Right lobe of liver (tissue), 6 donors: ENCODE results near the gene NDUFS8. TPM values are rescaled to one million over a fixed set of nuclear protein-coding genes. Genes with fewer than 3 reads are reported as not detected.

Source experiments
- ATAC-seq, 4 donors: fragments of 200-7000 bp; cut with Tn5 transposase; one replicate each; pipeline ENCODE4 v1.9.1; 2020; ENCODE audit warnings: mild to moderate bottlenecking in 4 of 4, moderate library complexity in 4 of 4
- DNase-seq, 3 donors: peaks; one replicate each; pipeline ENCODE4 v3.0.0-alpha.2; 2020
- H3K27ac ChIP-seq, 3 donors: fragments of 200-600 bp; one replicate each; pipeline ENCODE4 v1.8.0; 2022
- H3K27me3 ChIP-seq, 2 donors: fragments of 200-600 bp; one replicate each; pipeline ENCODE4 v1.8.0; 2022
- H3K36me3 ChIP-seq, 4 donors: fragments of 200-600 bp; sonication (generic) in 1 of 4; one replicate each; pipeline versions ENCODE4 v1.5.1 to v1.8.0; 2017 to 2022; ENCODE audit warnings: control low read depth in 1 of 4
- H3K4me1 ChIP-seq, 4 donors: fragments of 200-600 bp; sonication (generic) in 1 of 4; one replicate each; pipeline versions ENCODE4 v1.5.1 to v1.8.0; 2017 to 2022; ENCODE audit warnings: control low read depth in 1 of 4
- H3K4me3 ChIP-seq, 3 donors: fragments of 200-600 bp; one replicate each; pipeline ENCODE4 v1.8.0; 2022
- H3K9me3 ChIP-seq, 4 donors: fragments of 200-600 bp; sonication (generic) in 1 of 4; one replicate each; pipeline versions ENCODE4 v1.5.1 to v1.8.0; 2017 to 2022; ENCODE audit warnings: control low read depth in 1 of 4
- CTCF ChIP-seq, 4 donors: fragments of 200-600 bp in 3 of 4; fragments of 450-650 bp in 1 of 4; IDR thresholded peaks; one replicate each; pipeline versions ENCODE4 v1.5.1 to v1.8.0; 2016 to 2022; ENCODE audit warnings: antibody characterized with exemption in 4 of 4, mild to moderate bottlenecking in 2 of 4
- POLR2A ChIP-seq: fragments of 450-650 bp; IDR thresholded peaks from one replicate; pipeline ENCODE4 v1.6.1; 2017; ENCODE audit warnings: antibody characterized with exemption, mild to moderate bottlenecking
- WGBS: methylation state at CpG from one replicate; pipeline ENCODE4 v1.1.6; 2018; ENCODE audit warnings: low coverage, low lambda C conversion rate; ENCODE audit not compliant: insufficient coverage; ENCODE audit errors: missing lambda C conversion rate; 5-methylcytosine and 5-hydroxymethylcytosine counted together
- intact Hi-C, 2 donors: fragments of 100-400 bp; cut with DNase I; formaldehyde crosslinking; loops; one replicate each; pipeline versions ENCODE4 v1.11.2 to v1.14.1; 2022
- total RNA-seq, 6 experiments: library from RNA; depleted of rRNA in 2 of 6; stranded (reverse); fragments of >200 nt in 2 of 6; fragmentation: NEBNext Ultra II Directional in 3 of 6; extraction: Animal tissue kit (Norgen Biotek cat#: 25700) in 3 of 6; gene quantifications; one replicate each; pipeline versions ENCODE4 v1.1.0 to v1.2.4, GENCODE V29; 2016 to 2023
- donor health status: DM: no; HTN: yes; CAD: no.
- donor health status: DM: no; HTN: no; CAD: no.
- donor health status: DM: no; HTN: no; CAD: no.
- donor health status: DM: no; HTN: yes; CAD: no.
- donor health status: DM: no; HTN: yes; CAD: no.

Gene NDUFS8
- total RNA-seq, 6 experiments from 2014 or later, result 61.9 to 159 (median 88.4) TPM

GRCh38 chr11:68022531-68022930 lies 8.0 kb upstream of the NDUFS8 start:
- no peak overlapping the region for H3K27ac ChIP-seq
- H3K4me1 ChIP-seq, result no peaks in the 10 kb centered on the region
- DNase-seq (no peak), ATAC-seq (no peak)
- WGBS, result 88% methylated on average over 6 of the region's 13 CpGs
- H3K27me3 ChIP-seq, result no peaks in the 10 kb centered on the region
- no peaks in the 10 kb centered on the region for H3K36me3 ChIP-seq
- H3K9me3 ChIP-seq, result no peaks in the 10 kb centered on the region
- TF ChIP-seq CTCF (IDR thresholded peaks at IDR 0.05) (no peak), POLR2A (no peak)
- intact Hi-C loops, result no loop called here
- no peak overlapping the region for H3K4me3 ChIP-seq

- intact Hi-C loops, result no loop called here
- H3K4me1 ChIP-seq, result peaks cover 0 to 1% (median under 1%) of the 10 kb centered on the region in 4 donors
- H3K9me3 ChIP-seq, result no peaks in the 10 kb centered on the region
- no peak for TF ChIP-seq CTCF (IDR thresholded peaks at IDR 0.05)
- no peak for TF ChIP-seq POLR2A
- H3K4me3 ChIP-seq, result no peak overlapping the region
- ATAC-seq (no peak), DNase-seq (no peak)
- no peaks in the 10 kb centered on the region for H3K27me3 ChIP-seq
- H3K36me3 ChIP-seq, result no peaks in the 10 kb centered on the region
- WGBS, result 83% methylated on average over 5 of the region's 5 CpGs
- no peak overlapping the region for H3K27ac ChIP-seq
Observed at GRCh38 chr11:68024508-68024907, 6.0 kb upstream of the NDUFS8 start.

- peaks cover 0 to 6% (median 3%) of the 10 kb centered on the region in 4 donors for H3K4me1 ChIP-seq
- no peak overlapping the region for H3K4me3 ChIP-seq
- 54% methylated on average over 4 of the region's 5 CpGs for WGBS
- TF ChIP-seq CTCF (IDR thresholded peaks at IDR 0.05) (no peak), POLR2A (no peak)
- no peaks in the 10 kb centered on the region for H3K36me3 ChIP-seq
- H3K27ac ChIP-seq, result no peak overlapping the region
- intact Hi-C loops, result no loop called here
- no peaks in the 10 kb centered on the region for H3K9me3 ChIP-seq
- ATAC-seq (no peak), DNase-seq (no peak)
- no peaks in the 10 kb centered on the region for H3K27me3 ChIP-seq
Observed at GRCh38 chr11:68025047-68025446, 5.4 kb upstream of the NDUFS8 start.

GRCh38 chr11:68026391-68027105 lies 3.9 kb upstream of the NDUFS8 start:
- H3K36me3 ChIP-seq, result no peaks in the 10 kb centered on the region
- H3K4me1 ChIP-seq, result peaks cover 0 to 10% (median 5%) of the 10 kb centered on the region in 4 donors
- DNase-seq (no peak), ATAC-seq (no peak)
- intact Hi-C loops, result no loop called here
- no peaks in the 10 kb centered on the region for H3K9me3 ChIP-seq
- TF ChIP-seq POLR2A, result no peak
- no peak for TF ChIP-seq CTCF (IDR thresholded peaks at IDR 0.05)
- no peak overlapping the region for H3K27ac ChIP-seq
- WGBS, result 83% methylated on average over 4 of the region's 18 CpGs
- H3K4me3 ChIP-seq, result no peak overlapping the region
- no peaks in the 10 kb centered on the region for H3K27me3 ChIP-seq
